ENCODE data around the gene PFKFB2.

The PFKFB2 gene

GRCh38 chr1:207052911-207053769 lies at the start of gene PFKFB2:
TSS of gene PFKFB2 (plus strand) at chr1:207053275. CDS start at chr1:207054718, 1,443 bp downstream.
- peak; percentile 74 to 93 for DNase-seq

GRCh38 chr1:207004931-207005830 lies 47.9 kb upstream of the PFKFB2 start:
- DNase-seq, result peak; percentile 53 to 69

- DNase-seq, result no peak
These were observed 47.0 kb upstream of the PFKFB2 start for GRCh38 chr1:207006083-207006482.

GRCh38 chr1:207006914-207007313 lies 46.2 kb upstream of the PFKFB2 start:
- no peak for DNase-seq

GRCh38 chr1:207007352-207008033 lies 45.6 kb upstream of the PFKFB2 start:
- DNase-seq, result no peak

- DNase-seq, result no peak
These were observed 43.8 kb upstream of the PFKFB2 start for GRCh38 chr1:207009182-207009850.

- no peak for DNase-seq
These were observed 43.1 kb upstream of the PFKFB2 start for GRCh38 chr1:207009945-207010344.

GRCh38 chr1:207010726-207011125 lies 42.3 kb upstream of the PFKFB2 start:
- no peak for DNase-seq

- no peak for DNase-seq
These were observed 39.6 kb upstream of the PFKFB2 start for GRCh38 chr1:207013321-207014085.

GRCh38 chr1:207014728-207015127 lies 38.3 kb upstream of the PFKFB2 start:
- DNase-seq, result no peak

- DNase-seq, result no peak
These were observed 37.3 kb upstream of the PFKFB2 start for GRCh38 chr1:207015791-207016190.

- no peak for DNase-seq
These were observed 35.2 kb upstream of the PFKFB2 start for GRCh38 chr1:207017615-207018559.

GRCh38 chr1:207018707-207019106 lies 34.4 kb upstream of the PFKFB2 start:
- DNase-seq, result no peak

GRCh38 chr1:207019161-207019560 lies 33.9 kb upstream of the PFKFB2 start:
- DNase-seq, result no peak

GRCh38 chr1:207019661-207020060 lies 33.4 kb upstream of the PFKFB2 start:
- DNase-seq, result no peak

- DNase-seq, result no peak
These were observed 32.9 kb upstream of the PFKFB2 start for GRCh38 chr1:207020065-207020708.

GRCh38 chr1:207020709-207021107 lies 32.4 kb upstream of the PFKFB2 start:
- DNase-seq, result no peak

- DNase-seq, result no peak
These were observed 31.8 kb upstream of the PFKFB2 start for GRCh38 chr1:207021139-207021861.

- DNase-seq, result no peak
These were observed 31.0 kb upstream of the PFKFB2 start for GRCh38 chr1:207021876-207022596.
